Inflammatory macrophage (primary cell): ENCODE measurements around the gene DOCK10.
A peak's percentile ranks its signal among the peaks of the same experiment; 100 is the strongest.

Source experiments
- DNase-seq, 2 donors: peaks; one replicate each; pipeline ENCODE4 v3.0.0-alpha.2; 2020 to 2022

The DOCK10 gene

DNA sequence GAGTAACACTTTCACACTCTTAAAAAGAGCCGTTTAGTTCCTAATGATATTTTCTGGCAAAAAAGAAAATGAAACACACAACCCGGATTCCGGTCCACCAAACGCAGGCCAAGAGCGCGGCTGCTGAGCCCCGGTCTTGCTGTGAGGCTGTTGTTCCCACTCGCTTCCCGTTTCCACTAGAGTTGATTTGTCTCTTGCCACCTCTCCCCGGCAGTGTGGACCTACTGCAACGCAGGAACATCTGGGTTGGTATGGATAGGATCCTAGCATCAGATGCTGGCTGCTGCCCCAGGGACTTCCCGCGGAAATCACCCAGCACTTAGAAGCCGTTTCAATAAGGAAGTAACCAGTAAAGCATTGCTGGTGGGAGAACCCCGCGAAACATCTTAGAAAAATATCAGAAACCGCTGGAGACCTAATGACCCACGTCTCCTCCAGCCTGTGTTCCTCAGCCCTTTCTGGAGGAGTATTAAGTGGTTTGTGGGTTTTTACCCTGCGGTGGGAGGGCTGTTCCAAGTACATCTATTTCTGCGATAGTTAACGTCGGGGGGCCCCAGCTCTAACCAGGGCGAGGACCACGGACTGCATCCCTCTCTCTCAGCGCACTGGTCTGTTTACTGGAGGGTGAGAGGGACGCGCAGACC is 939 bp downstream of the DOCK10 start:
- peak; percentile 76 to 81 for DNase-seq

DNA sequence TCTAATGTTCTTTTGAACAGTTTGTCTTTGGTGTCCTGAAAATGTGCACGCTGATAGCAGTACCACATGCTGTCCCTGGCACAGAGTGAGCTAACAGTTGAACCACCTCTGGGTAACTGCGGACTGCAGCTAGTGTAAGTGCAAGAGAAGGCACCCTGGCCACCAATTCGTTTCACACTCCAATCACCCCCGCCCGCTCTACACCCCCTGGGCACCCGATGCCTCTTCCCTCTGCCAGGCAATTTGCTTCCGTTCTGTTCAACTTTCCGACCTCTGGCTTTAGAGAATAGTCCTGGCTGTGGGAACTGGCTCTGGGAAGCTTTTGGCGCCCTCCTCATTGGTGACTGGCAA is 1.4 kb downstream of the DOCK10 start:
- DNase-seq, result peak in 1 of 2 donors; percentile 10

GRCh38 chr2:225040142-225040541 is 2.1 kb downstream of the DOCK10 start:
- DNase-seq, result no peak

- no peak for DNase-seq
Measured at GRCh38 chr2:225038231-225038523, 4.1 kb downstream of the DOCK10 start.

DNA sequence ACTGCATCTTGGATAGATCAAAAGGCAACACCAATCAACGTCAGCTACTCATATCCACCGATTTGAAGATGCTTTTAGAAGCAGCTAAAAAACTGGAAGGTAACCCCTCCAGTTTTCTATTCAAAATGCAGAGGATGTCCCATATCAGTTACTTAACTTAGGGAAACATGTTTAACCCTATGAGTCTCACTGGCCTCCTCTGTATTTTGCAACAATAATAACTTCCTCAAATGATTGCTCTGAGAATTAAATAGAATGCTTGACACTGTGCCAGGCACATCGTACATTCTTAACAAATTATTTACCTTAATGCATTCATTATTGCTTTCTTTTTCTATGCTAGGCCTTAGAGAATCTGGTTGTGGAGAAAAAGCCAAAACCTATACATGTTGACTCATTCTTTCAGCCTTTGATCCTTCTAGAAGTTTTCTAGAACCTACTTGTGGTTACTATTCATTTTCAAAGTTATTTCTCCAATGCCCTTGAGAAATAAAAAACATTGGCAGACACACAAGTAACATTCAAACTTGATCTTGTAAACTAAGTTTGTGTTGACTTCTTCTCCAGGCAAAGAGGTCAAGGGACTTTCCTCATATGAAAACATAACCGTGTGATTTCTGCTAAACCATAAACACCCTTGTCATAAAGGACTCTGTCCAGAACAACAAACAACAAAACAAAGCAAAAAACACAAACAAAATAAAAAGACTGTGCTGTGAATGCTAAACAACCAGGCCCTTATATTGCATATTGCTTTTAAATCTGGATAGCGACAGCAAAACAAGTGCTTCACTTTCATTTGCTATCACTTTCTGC is 4.6 kb downstream of the DOCK10 start:
- DNase-seq, result peak; percentile 27 to 49

DNA sequence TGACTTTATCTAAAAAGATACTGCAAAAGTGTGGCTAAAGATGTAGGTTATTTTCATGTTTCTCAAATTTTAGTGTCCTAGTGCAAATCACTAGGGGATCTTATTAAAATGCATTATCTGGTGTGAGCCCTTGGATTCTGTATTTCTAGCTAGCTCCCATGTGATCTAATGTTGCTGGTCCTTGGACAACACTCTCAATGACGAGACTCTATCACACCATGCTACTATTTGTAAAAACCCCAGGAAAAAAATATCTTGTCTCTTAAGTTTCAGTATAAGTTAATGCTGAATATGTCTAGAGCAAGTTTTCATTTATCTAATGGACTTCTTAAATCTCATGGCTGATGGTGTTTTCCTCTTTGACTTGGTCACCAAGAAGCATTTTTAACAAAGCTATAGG is 5.8 kb downstream of the DOCK10 start:
- DNase-seq, result no peak

- DNase-seq, result no peak
Measured at GRCh38 chr2:225033440-225034318, 8.6 kb downstream of the DOCK10 start.

DNA sequence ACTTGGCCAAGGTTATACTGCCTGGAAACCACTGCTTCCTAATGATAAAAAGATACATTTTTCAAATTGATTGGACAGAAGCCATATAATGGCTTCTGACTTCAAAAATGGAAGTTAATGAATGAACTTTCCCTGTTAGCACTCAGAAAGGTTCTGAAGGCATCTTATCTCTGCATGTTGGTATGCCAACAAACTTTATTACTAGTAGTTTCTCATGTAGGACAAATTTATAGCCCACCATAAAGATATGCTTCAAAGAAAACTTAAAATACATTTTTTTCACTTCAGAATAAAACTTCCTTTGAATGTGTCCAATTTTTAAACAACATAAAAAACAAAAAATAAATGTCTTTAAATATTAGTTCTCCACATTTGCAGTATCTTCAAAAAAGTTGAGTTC is 10.0 kb downstream of the DOCK10 start:
- no peak for DNase-seq

DNA sequence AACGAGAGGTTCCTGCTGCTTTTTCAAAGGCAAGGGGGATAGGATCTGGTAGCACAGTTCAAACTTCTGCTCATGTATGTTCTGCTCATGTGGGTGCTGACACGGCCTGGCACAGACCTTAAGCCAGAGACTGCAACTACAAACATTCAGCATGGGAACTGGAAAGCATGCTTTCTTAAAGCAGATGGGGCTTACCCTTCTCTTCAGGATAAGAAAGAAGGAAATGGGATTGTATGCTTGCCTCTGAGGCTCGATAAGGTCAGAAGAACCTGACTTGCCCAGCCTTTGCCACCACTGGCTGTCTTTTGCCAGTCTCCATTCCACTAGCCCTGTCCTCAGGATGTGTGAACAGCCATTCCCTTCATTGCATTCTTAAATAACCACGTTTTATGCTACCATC is 10.7 kb downstream of the DOCK10 start:
- no peak for DNase-seq

- DNase-seq, result no peak
Measured at GRCh38 chr2:225030893-225031292, 11.4 kb downstream of the DOCK10 start.

GRCh38 chr2:225030203-225030602 is 12.1 kb downstream of the DOCK10 start:
- no peak for DNase-seq

DNA sequence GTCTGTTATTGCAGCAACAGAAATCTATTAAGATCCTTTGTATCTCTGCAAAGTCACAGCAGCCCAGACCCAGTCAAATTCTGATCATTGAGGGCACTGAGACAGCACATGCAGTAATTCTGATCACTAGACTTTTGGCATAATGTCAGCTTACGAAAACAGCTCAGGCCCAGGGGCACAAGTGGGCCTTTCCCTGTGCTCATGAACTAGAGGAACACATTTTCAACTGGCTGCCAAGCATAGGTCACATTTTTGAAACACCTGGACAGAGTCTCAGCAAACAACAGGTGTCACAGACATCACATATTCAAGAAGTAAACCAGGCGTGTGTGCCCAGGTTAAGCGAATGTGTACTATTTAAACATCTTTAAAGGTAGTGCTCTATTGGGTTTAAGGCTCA is 13.7 kb downstream of the DOCK10 start:
- no peak for DNase-seq

- no peak for DNase-seq
Measured at GRCh38 chr2:225027061-225027762, 15.1 kb downstream of the DOCK10 start.

GRCh38 chr2:225025917-225026571 is 16.2 kb downstream of the DOCK10 start:
- DNase-seq, result peak; percentile 70 to 84

- DNase-seq, result no peak
Measured at GRCh38 chr2:225022188-225022587, 20.1 kb downstream of the DOCK10 start.

- no peak for DNase-seq
Measured at GRCh38 chr2:225020168-225020849, 22.0 kb downstream of the DOCK10 start.

DNA sequence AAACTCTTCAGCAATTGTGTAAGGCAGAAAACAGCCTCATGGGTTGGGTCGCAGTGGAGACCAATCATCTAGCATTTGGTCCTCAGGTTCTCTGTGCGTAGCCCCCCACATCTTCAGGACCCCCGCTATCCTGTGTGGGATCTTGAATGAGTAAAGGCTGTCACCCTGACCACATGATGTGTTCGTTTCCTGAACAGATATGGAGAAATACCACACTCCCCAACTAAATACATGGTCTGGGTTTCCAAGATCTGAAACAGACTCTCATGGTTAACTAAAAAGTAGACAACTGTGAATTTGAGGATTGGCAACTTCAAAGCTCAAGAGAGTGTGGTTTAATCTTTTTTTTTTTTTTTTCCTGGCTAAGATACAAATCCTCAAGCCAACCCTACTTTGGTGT is 23.2 kb downstream of the DOCK10 start:
- DNase-seq, result no peak

DNA sequence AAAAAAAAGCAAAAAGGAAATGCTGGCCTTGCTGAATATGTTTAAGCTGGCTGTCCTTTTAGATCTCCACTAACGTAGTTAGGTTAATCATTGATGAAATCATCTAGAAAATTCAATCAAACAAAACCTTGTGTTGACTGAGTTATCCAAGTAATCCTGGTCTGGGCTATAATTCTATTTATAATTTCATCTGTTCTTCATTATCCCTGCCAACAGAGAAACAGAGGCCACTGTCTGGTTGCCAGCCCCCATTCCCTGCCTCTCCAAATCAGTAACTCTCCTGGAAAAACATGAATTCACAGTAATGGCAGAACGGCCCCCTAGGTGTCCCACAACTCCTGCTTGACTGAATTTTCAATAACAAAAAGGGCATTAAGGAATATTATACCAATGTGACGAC is 24.6 kb downstream of the DOCK10 start:
- DNase-seq, result no peak

DNA sequence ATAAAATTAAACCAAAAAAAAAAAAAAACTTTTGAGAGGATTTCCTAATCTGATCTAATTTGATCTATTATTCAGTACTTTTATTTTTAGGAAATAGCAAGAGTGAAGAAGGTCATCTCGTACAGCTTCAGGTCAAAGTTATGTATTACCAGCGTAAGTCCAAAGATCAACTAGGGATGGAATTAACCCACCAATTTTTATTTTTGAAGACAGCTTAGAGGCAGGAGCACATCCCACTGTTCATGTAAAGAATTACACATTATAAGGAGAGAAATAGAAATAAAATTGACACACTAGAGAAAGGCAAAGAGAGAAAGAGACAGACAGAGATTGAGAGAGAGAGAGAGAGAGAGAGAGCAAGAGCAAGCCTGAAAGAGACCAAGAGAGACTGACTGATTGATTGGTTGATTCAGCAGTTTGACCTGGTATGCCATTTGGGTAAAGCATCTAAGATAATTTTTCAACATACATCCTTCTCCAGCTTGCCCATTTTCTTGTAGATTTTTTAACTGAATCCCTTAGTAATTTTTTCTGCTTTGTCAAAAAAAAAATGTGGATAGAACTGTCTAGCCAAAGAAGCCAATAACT is 25.1 kb downstream of the DOCK10 start:
- DNase-seq, result no peak

GRCh38 chr2:225013425-225014365 is 28.6 kb downstream of the DOCK10 start:
- no peak for DNase-seq
